Endothelial cell (in vitro differentiated cells): ENCODE results near the gene LZTS3. TPM values are rescaled to one million over a fixed set of nuclear protein-coding genes. Genes with fewer than 3 reads are reported as not detected.

Source experiments
- DNase-seq: peaks from one replicate; pipeline ENCODE4 v3.0.0; 2021; ENCODE audit warnings: low spot score
- H3K27ac Mint-ChIP-seq: one replicate; pipeline ENCODE4 v1.8.0; 2021; ENCODE audit warnings: mixed read lengths, inconsistent platforms; ENCODE audit not compliant: unreplicated experiment
- H3K27me3 Mint-ChIP-seq: one replicate; pipeline ENCODE4 v1.8.0; 2021; ENCODE audit warnings: mild to moderate bottlenecking, moderate library complexity, mixed read lengths, inconsistent platforms; ENCODE audit not compliant: unreplicated experiment
- H3K36me3 Mint-ChIP-seq: one replicate; pipeline ENCODE4 v1.8.0; 2021; ENCODE audit warnings: mild to moderate bottlenecking, low read depth, mixed read lengths, inconsistent platforms; ENCODE audit not compliant: unreplicated experiment
- H3K4me1 Mint-ChIP-seq: one replicate; pipeline ENCODE4 v1.8.0; 2021; ENCODE audit warnings: mild to moderate bottlenecking, mixed read lengths, inconsistent platforms; ENCODE audit not compliant: unreplicated experiment
- H3K4me3 Mint-ChIP-seq: one replicate; pipeline ENCODE4 v1.8.0; 2021; ENCODE audit warnings: mild to moderate bottlenecking, mixed read lengths, inconsistent platforms; ENCODE audit not compliant: unreplicated experiment
- H3K9me3 Mint-ChIP-seq: one replicate; pipeline ENCODE4 v1.8.0; 2021; ENCODE audit warnings: mixed read lengths, inconsistent platforms; ENCODE audit not compliant: unreplicated experiment
- total RNA-seq: library from RNA; stranded (reverse); fragmentation: NEBNext Ultra II Directional; extraction: Animal tissue kit (Norgen Biotek cat#: 25700); gene quantifications from one replicate; pipeline ENCODE4 v1.2.1, GENCODE V29; 2021; ENCODE audit not compliant: unreplicated experiment
- TF ChIP-seq, protein P1 (sequence below): fragments of 200-600 bp; sonication (generic); IDR thresholded peaks from one replicate; pipeline ENCODE4 v1.5.0; 2021; ENCODE audit warnings: antibody characterized with exemption; ENCODE audit not compliant: unreplicated experiment

The LZTS3 gene
- total RNA-seq, 1 donor from 2014 or later, result 6.1 TPM

- no peak overlapping the region for H3K4me3 Mint-ChIP-seq
- no peak overlapping the region for H3K27ac Mint-ChIP-seq
- DNase-seq, result no peak
- H3K27me3 Mint-ChIP-seq, result no peaks in the 10 kb centered on the region
- TF ChIP-seq, protein P1, sequence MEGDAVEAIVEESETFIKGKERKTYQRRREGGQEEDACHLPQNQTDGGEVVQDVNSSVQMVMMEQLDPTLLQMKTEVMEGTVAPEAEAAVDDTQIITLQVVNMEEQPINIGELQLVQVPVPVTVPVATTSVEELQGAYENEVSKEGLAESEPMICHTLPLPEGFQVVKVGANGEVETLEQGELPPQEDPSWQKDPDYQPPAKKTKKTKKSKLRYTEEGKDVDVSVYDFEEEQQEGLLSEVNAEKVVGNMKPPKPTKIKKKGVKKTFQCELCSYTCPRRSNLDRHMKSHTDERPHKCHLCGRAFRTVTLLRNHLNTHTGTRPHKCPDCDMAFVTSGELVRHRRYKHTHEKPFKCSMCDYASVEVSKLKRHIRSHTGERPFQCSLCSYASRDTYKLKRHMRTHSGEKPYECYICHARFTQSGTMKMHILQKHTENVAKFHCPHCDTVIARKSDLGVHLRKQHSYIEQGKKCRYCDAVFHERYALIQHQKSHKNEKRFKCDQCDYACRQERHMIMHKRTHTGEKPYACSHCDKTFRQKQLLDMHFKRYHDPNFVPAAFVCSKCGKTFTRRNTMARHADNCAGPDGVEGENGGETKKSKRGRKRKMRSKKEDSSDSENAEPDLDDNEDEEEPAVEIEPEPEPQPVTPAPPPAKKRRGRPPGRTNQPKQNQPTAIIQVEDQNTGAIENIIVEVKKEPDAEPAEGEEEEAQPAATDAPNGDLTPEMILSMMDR, result no peak
- H3K36me3 Mint-ChIP-seq, result no peaks in the 10 kb centered on the region
- H3K9me3 Mint-ChIP-seq, result no peaks in the 10 kb centered on the region
- peaks cover 4% of the 10 kb centered on the region for H3K4me1 Mint-ChIP-seq
Observed at GRCh38 chr20:3137492-3137891, 35.9 kb downstream of the LZTS3 start.

DNA sequence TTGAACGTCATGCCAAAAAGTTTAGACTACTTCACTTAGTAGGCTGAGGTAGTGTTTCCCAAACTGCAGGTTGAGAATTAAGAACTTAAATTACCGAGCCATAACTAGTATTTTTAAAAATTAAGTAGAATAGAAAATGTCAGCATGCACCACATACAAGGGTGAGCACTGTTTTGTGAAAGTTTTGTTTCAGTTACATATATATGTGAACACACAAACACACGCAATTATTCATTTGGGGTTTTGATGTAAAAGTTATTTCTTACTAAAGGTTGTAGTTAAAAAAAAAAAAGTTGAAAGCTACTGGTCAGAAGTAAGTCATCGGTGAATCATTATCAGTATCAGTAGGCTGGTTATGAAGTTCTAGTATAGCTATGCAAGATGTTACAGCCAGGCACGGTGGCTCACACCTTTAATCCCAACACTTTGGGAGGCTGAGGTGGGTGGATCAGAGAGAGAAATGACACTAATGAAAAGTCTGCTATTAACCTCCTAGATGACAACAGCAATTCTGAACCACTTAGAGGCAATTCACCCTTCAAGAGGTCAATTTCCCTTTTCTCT, 37.8 kb downstream of the LZTS3 start:
- TF ChIP-seq, protein P1, result no peak
- H3K36me3 Mint-ChIP-seq, result no peaks in the 10 kb centered on the region
- H3K27ac Mint-ChIP-seq, result no peak overlapping the region

GRCh38 chr20:3134151-3134550, 39.2 kb downstream of the LZTS3 start:
- Mint-ChIP-seq H3K4me3 (no peak overlapping the region), H3K36me3 (no peaks in the 10 kb centered on the region), H3K4me1 (peaks cover 4% of the 10 kb centered on the region), H3K9me3 (no peaks in the 10 kb centered on the region), H3K27ac (no peak overlapping the region), H3K27me3 (no peaks in the 10 kb centered on the region)
- no peak for DNase-seq
- TF ChIP-seq, protein P1, result no peak

More for the DNA sequence above, 37.8 kb downstream of the LZTS3 start:
- no peak overlapping the region for H3K4me3 Mint-ChIP-seq
- H3K27me3 Mint-ChIP-seq, result no peaks in the 10 kb centered on the region
- H3K4me1 Mint-ChIP-seq, result peaks cover 4% of the 10 kb centered on the region
- DNase-seq, result no peak
- H3K9me3 Mint-ChIP-seq, result no peaks in the 10 kb centered on the region

- H3K36me3 Mint-ChIP-seq, result no peaks in the 10 kb centered on the region
- TF ChIP-seq, protein P1, result no peak
- no peak overlapping the region for H3K4me3 Mint-ChIP-seq
- H3K27ac Mint-ChIP-seq, result no peak overlapping the region
- peaks cover 4% of the 10 kb centered on the region for H3K4me1 Mint-ChIP-seq
- no peaks in the 10 kb centered on the region for H3K27me3 Mint-ChIP-seq
- DNase-seq, result no peak
- no peaks in the 10 kb centered on the region for H3K9me3 Mint-ChIP-seq
Observed at GRCh38 chr20:3133155-3133554, 40.2 kb downstream of the LZTS3 start.

DNA sequence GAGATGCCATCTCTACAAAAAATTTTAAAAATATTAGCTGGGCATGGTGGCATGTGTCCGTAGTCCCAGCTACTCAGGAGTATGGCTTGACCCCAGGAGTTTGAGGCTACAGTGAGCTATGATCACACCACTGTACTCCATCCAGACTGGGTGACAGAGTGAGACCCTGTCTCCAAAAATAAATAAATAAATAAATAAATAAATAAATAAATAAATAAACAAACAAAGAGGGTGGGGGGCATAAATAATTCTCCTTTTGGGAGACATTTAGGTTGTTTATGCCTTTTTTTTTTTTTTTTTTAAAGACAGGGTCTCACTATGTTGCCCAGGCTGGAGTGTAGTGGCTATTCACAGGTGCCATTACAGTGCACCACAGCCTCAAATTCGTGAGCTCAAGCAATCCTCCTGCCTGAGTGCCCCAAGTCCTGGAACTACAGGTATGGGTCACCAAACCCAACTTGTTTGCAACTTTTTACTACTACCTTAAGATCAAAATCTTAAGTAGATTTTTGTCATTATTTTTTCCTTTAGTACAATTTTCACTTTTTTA, 43.2 kb downstream of the LZTS3 start:
- H3K27ac Mint-ChIP-seq, result no peak overlapping the region
- peaks cover 7% of the 10 kb centered on the region for H3K27me3 Mint-ChIP-seq
- H3K4me3 Mint-ChIP-seq, result no peak overlapping the region
- H3K36me3 Mint-ChIP-seq, result no peaks in the 10 kb centered on the region
- TF ChIP-seq, protein P1, result no peak
- DNase-seq, result no peak
- H3K4me1 Mint-ChIP-seq, result peaks cover 2% of the 10 kb centered on the region
- H3K9me3 Mint-ChIP-seq, result no peaks in the 10 kb centered on the region
